ENCODE results near the gene PLP1.

The PLP1 gene

DNA sequence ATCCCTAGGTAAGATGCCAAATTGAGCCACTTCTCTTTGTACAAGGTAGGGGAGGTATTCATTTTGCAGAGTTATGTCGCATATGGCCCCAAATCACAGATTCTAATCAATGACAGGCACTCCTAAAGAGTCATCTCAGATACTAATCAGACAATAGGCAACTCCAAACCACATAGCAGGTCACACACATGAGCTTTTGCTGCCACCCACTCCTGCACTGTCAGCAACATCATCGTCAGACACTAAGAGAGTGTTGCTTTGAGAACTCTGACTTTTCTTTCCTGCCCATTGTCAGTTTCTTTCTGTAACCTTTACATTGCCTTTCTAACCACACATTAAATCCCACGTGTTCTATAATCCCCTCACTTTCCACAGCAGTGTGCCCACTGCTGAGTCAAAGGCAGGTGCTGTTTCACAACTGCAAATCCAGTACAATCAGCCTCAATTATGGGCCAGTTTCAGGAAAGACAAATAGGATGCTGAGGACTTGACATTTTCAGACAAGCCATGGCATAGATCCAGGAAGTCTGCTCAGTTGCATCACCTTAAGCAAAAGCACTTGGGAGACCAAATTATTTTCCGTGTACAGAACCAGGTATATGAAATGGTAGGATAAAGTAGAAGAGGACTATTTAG, 42.4 kb upstream of the PLP1 start:
- TF ChIP-seq SUZ12 (IDR thresholded peaks at IDR 0.05; ENCODE audit: extremely low read depth, insufficient read depth, insufficient read length): no peak
- TF ChIP-seq ZNF274 (IDR thresholded peaks at IDR 0.05; ENCODE audit: low read depth, low read length): no peak
- no peak for TF ChIP-seq YY1 (IDR thresholded peaks at IDR 0.05; ENCODE audit: insufficient read depth, insufficient read length)
- no peaks in the 10 kb centered on the region for H3K27me3 ChIP-seq (ENCODE audit: insufficient read depth, insufficient read length)
- H3K36me3 ChIP-seq (ENCODE audit: insufficient read depth, insufficient read length, low read length): no peaks in the 10 kb centered on the region
- no peak for DNase-seq (ENCODE audit: low read depth, low spot score)
- H3K4me1 ChIP-seq (ENCODE audit: insufficient read depth, insufficient read length): peaks cover 7% of the 10 kb centered on the region
- H3K9me3 ChIP-seq (ENCODE audit: insufficient read depth, low read length): no peaks in the 10 kb centered on the region
- H3K4me3 ChIP-seq (ENCODE audit: insufficient read length, low read depth): no peak overlapping the region
- H3K9ac ChIP-seq (ENCODE audit: insufficient read length, low read depth): no peak overlapping the region

DNA sequence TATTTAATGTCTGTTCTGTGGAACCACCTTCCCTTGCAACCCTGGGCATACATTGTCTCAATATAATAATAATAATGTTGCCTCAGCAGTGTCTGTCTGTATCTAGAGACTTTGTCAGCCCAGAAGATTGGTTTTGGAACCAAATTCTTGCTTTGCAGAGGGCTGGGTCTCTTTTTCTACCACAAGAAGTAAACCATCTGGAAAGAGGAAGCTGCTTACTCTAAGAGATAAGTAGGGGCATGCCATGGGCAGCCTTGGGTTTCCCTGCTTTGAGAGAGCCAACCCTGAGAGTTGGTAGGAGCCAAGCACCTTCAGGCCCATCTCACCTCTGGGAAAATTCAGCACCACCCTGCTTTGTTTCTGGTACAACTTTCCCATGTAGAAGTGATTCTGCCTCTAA, 38.9 kb upstream of the PLP1 start:
- TF ChIP-seq YY1 (IDR thresholded peaks at IDR 0.05; ENCODE audit: insufficient read depth, insufficient read length): no peak
- Histone ChIP-seq H3K36me3 (ENCODE audit: insufficient read depth, insufficient read length, low read length) (no peaks in the 10 kb centered on the region), H3K4me1 (ENCODE audit: insufficient read depth, insufficient read length) (no peaks in the 10 kb centered on the region), H3K4me3 (ENCODE audit: insufficient read length, low read depth) (no peak overlapping the region), H3K27me3 (ENCODE audit: insufficient read depth, insufficient read length) (no peaks in the 10 kb centered on the region), H3K9me3 (ENCODE audit: insufficient read depth, low read length) (no peaks in the 10 kb centered on the region), H3K9ac (ENCODE audit: insufficient read length, low read depth) (no peak overlapping the region)
- no peak for DNase-seq (ENCODE audit: low read depth, low spot score)

DNA sequence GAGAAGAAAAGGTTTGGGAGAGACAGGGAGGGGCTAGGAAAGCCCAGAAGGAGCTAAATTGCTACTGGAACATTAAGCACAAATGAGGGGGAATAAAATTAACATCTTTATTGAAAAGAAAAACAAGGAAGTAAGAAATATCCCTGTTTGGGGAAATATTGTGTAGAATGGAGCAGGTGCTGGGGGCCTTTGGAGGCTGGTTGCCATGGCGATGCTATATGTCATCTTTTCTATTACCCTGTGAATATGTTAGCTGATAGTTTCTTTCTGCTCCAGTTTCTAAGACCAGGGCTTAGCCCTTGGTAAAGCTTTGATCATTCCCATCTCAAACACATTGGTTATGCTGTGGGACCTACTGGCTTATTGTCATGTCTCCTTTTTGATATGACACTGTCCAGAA, 37.2 kb upstream of the PLP1 start:
- Histone ChIP-seq H3K36me3 (ENCODE audit: insufficient read depth, insufficient read length, low read length) (no peaks in the 10 kb centered on the region), H3K9ac (ENCODE audit: insufficient read length, low read depth) (no peak overlapping the region), H3K27me3 (ENCODE audit: insufficient read depth, insufficient read length) (no peaks in the 10 kb centered on the region), H3K4me1 (ENCODE audit: insufficient read depth, insufficient read length) (no peaks in the 10 kb centered on the region), H3K9me3 (ENCODE audit: insufficient read depth, low read length) (no peaks in the 10 kb centered on the region), H3K4me3 (ENCODE audit: insufficient read length, low read depth) (no peak overlapping the region)
- no peak for TF ChIP-seq YY1 (IDR thresholded peaks at IDR 0.05; ENCODE audit: insufficient read depth, insufficient read length)
- DNase-seq (ENCODE audit: low read depth, low spot score): no peak

DNA sequence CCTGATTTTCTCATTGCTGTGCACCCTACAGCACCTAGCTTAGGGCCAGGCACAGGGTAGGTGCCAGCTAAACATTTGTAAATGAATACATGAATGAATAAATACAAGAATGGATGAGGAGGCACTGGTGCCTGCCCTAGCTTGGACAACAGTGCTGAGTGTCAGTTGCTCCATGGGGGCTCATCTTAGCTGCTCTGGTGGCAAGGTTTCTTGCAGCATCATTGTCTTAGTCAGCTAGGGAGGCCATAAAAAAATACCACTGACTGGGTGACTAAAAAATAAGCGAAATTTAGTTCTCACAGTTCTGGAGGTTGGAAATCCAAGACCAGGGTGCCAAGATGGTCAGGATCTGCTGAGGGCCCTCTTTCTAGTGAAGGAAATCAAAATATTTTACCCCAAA, 34.8 kb upstream of the PLP1 start:
- Histone ChIP-seq H3K4me3 (ENCODE audit: insufficient read length, low read depth) (no peak overlapping the region), H3K9ac (ENCODE audit: insufficient read length, low read depth) (peak overlapping the region; percentile 46), H3K27me3 (ENCODE audit: insufficient read depth, insufficient read length) (no peaks in the 10 kb centered on the region), H3K36me3 (ENCODE audit: insufficient read depth, insufficient read length, low read length) (peaks cover 7% of the 10 kb centered on the region), H3K4me1 (ENCODE audit: insufficient read depth, insufficient read length) (peaks cover under 1% of the 10 kb centered on the region), H3K9me3 (ENCODE audit: insufficient read depth, low read length) (no peaks in the 10 kb centered on the region)
- no peak for TF ChIP-seq SUZ12 (IDR thresholded peaks at IDR 0.05; ENCODE audit: extremely low read depth, insufficient read depth, insufficient read length)
- no peak for TF ChIP-seq ZNF274 (IDR thresholded peaks at IDR 0.05; ENCODE audit: low read depth, low read length)
- TF ChIP-seq YY1 (IDR thresholded peaks at IDR 0.05; ENCODE audit: insufficient read depth, insufficient read length): no peak
- DNase-seq (ENCODE audit: low read depth, low spot score): no peak

DNA sequence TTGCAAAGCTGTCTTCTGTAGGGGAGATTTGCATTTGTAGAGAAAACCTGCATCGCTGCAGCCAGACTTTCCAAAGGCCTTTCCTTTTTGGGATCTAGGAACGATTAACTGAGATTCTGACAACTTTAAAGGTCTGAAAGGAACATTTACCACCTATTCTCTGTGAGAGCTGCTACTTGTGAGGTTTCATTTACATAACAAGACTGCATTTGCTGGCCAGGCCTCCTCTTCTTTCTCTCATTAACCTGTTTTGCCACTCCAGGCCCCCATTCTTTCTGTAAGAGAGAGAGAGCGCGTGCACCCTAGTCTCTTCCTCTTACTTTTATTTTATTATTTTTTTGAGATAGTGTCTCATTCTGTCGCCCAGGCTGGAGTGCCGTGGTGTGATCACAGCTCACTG, 34.3 kb upstream of the PLP1 start:
- Histone ChIP-seq H3K9ac (ENCODE audit: insufficient read length, low read depth) (peak overlapping the region; percentile 80), H3K36me3 (ENCODE audit: insufficient read depth, insufficient read length, low read length) (peaks cover 10% of the 10 kb centered on the region), H3K4me1 (ENCODE audit: insufficient read depth, insufficient read length) (peaks cover 4% of the 10 kb centered on the region), H3K9me3 (ENCODE audit: insufficient read depth, low read length) (no peaks in the 10 kb centered on the region), H3K27me3 (ENCODE audit: insufficient read depth, insufficient read length) (no peaks in the 10 kb centered on the region), H3K4me3 (ENCODE audit: insufficient read length, low read depth) (peak overlapping the region; percentile 68)
- TF ChIP-seq SUZ12 (IDR thresholded peaks at IDR 0.05; ENCODE audit: extremely low read depth, insufficient read depth, insufficient read length) (no peak), ZNF274 (IDR thresholded peaks at IDR 0.05; ENCODE audit: low read depth, low read length) (no peak), YY1 (IDR thresholded peaks at IDR 0.05; ENCODE audit: insufficient read depth, insufficient read length) (no peak)
- peak; percentile 88 for DNase-seq (ENCODE audit: low read depth, low spot score)

DNA sequence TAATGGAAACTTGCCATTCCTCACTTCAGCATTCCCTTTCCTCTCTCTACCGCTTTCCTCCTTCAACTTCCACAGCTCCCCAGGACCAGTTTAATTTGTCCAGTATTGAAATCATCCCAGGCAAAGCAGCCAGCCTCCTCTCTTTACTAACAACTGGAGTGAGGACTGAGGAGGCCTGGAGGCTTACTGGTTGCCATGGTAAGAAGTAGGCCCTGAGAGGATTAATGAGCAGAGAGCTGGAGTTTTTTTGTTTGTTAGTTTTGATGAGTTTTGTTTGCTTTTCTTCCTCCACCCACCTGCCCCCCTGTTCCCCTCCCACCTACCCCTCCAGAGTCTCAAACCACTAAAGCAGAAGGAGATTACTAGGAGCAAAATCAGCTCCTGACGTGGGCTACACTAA, 29.5 kb upstream of the PLP1 start:
- no peak for DNase-seq (ENCODE audit: low read depth, low spot score)
- Histone ChIP-seq H3K4me1 (ENCODE audit: insufficient read depth, insufficient read length) (peaks cover 7% of the 10 kb centered on the region), H3K36me3 (ENCODE audit: insufficient read depth, insufficient read length, low read length) (peaks cover 26% of the 10 kb centered on the region), H3K9me3 (ENCODE audit: insufficient read depth, low read length) (no peaks in the 10 kb centered on the region), H3K9ac (ENCODE audit: insufficient read length, low read depth) (no peak overlapping the region), H3K4me3 (ENCODE audit: insufficient read length, low read depth) (no peak overlapping the region), H3K27me3 (ENCODE audit: insufficient read depth, insufficient read length) (no peaks in the 10 kb centered on the region)
- TF ChIP-seq ZNF274 (IDR thresholded peaks at IDR 0.05; ENCODE audit: low read depth, low read length) (no peak), SUZ12 (IDR thresholded peaks at IDR 0.05; ENCODE audit: extremely low read depth, insufficient read depth, insufficient read length) (no peak), YY1 (IDR thresholded peaks at IDR 0.05; ENCODE audit: insufficient read depth, insufficient read length) (no peak)

DNA sequence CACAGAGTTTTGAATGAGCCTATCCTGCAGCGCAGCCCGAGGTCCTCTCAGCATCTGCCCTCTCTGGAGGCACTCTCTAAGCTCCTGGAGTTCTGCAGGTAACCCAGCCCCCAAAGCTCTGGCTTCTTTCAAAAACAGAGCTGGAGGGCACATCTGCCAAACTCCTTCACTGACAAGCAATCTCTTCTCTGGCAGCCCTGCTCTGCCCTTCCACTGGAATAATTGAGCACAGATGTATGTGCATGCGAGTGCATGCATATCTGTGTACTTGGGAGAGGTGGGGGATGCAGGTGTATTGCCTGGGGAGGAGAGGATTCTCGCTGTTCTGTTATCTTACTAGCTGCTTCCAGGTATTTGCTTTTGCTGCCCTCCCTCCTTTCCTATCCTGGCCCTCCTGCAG, 22.2 kb upstream of the PLP1 start:
- DNase-seq (ENCODE audit: low read depth, low spot score): no peak
- H3K36me3 ChIP-seq (ENCODE audit: insufficient read depth, insufficient read length, low read length): peaks cover 70% of the 10 kb centered on the region
- peaks cover 3% of the 10 kb centered on the region for H3K4me1 ChIP-seq (ENCODE audit: insufficient read depth, insufficient read length)
- no peak overlapping the region for H3K4me3 ChIP-seq (ENCODE audit: insufficient read length, low read depth)
- no peaks in the 10 kb centered on the region for H3K9me3 ChIP-seq (ENCODE audit: insufficient read depth, low read length)
- H3K27me3 ChIP-seq (ENCODE audit: insufficient read depth, insufficient read length): no peaks in the 10 kb centered on the region
- TF ChIP-seq SUZ12 (IDR thresholded peaks at IDR 0.05; ENCODE audit: extremely low read depth, insufficient read depth, insufficient read length) (no peak), ZNF274 (IDR thresholded peaks at IDR 0.05; ENCODE audit: low read depth, low read length) (no peak), YY1 (IDR thresholded peaks at IDR 0.05; ENCODE audit: insufficient read depth, insufficient read length) (no peak)
- no peak overlapping the region for H3K9ac ChIP-seq (ENCODE audit: insufficient read length, low read depth)

DNA sequence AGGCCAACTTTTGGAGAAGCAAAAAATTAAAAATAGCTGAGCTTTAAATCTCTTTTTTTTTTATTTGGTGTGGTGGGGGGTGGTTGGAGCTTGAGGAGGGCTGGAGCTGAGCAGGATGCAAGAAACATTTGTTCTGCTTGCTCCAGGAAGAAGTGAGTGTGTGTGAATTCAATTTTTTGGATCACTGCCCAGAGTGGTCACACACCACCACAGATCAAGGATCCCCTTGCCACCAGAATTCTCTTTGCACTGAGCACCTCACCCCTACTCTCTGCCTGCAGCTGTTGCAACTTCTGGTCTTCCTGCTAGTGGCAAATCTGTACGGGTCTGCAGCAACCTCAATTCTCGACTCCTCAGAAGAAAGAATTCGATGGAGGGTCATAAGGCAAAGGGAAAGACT, 19.9 kb upstream of the PLP1 start:
- Histone ChIP-seq H3K27me3 (ENCODE audit: insufficient read depth, insufficient read length) (no peaks in the 10 kb centered on the region), H3K4me3 (ENCODE audit: insufficient read length, low read depth) (no peak overlapping the region), H3K9me3 (ENCODE audit: insufficient read depth, low read length) (no peaks in the 10 kb centered on the region; the same call in 1 of the 2 replicates), H3K36me3 (ENCODE audit: insufficient read depth, insufficient read length, low read length) (peaks cover 74% of the 10 kb centered on the region), H3K9ac (ENCODE audit: insufficient read length, low read depth) (no peak overlapping the region), H3K4me1 (ENCODE audit: insufficient read depth, insufficient read length) (peaks cover 6% of the 10 kb centered on the region)
- no peak for DNase-seq (ENCODE audit: low read depth, low spot score)
- no peak for TF ChIP-seq YY1 (IDR thresholded peaks at IDR 0.05; ENCODE audit: insufficient read depth, insufficient read length)
- no peak for TF ChIP-seq SUZ12 (IDR thresholded peaks at IDR 0.05; ENCODE audit: extremely low read depth, insufficient read depth, insufficient read length)
- no peak for TF ChIP-seq ZNF274 (IDR thresholded peaks at IDR 0.05; ENCODE audit: low read depth, low read length)

Data from NT2/D1 (cell line).